ENCODE results near the gene EIF2B5.

EIF2B5 gene

GRCh38 chr3:184165543-184165942, 30.4 kb downstream of the EIF2B5 start:
- no peak for DNase-seq (ENCODE audit: low read depth)
- no peak for TF ChIP-seq CTCF (conservative IDR thresholded peaks at IDR 0.05; ENCODE audit: low read length)
- no peak overlapping the region for H3K4me3 ChIP-seq (ENCODE audit: low read length)

GRCh38 chr3:184166671-184167070, 31.5 kb downstream of the EIF2B5 start:
- no peak overlapping the region for H3K4me3 ChIP-seq (ENCODE audit: low read length)
- no peak for DNase-seq (ENCODE audit: low read depth)
- no peak for TF ChIP-seq CTCF (conservative IDR thresholded peaks at IDR 0.05; ENCODE audit: low read length)

GRCh38 chr3:184167786-184168185, 32.6 kb downstream of the EIF2B5 start:
- DNase-seq (ENCODE audit: low read depth): no peak
- no peak for TF ChIP-seq CTCF (conservative IDR thresholded peaks at IDR 0.05; ENCODE audit: low read length)
- no peak overlapping the region for H3K4me3 ChIP-seq (ENCODE audit: low read length)

- DNase-seq (ENCODE audit: low read depth): peak; percentile 62
- TF ChIP-seq CTCF (conservative IDR thresholded peaks at IDR 0.05; ENCODE audit: low read length): no peak
- no peak overlapping the region for H3K4me3 ChIP-seq (ENCODE audit: low read length)
Measured at GRCh38 chr3:184168363-184169120, 33.4 kb downstream of the EIF2B5 start.

- DNase-seq (ENCODE audit: low read depth): no peak
- H3K4me3 ChIP-seq (ENCODE audit: low read length): no peak overlapping the region
- no peak for TF ChIP-seq CTCF (conservative IDR thresholded peaks at IDR 0.05; ENCODE audit: low read length)
Measured at GRCh38 chr3:184169896-184170875, 35.0 kb downstream of the EIF2B5 start.

GRCh38 chr3:184171562-184171961, 36.4 kb downstream of the EIF2B5 start:
- no peak overlapping the region for H3K4me3 ChIP-seq (ENCODE audit: low read length)
- no peak for TF ChIP-seq CTCF (conservative IDR thresholded peaks at IDR 0.05; ENCODE audit: low read length)
- no peak for DNase-seq (ENCODE audit: low read depth)

Data from AG10803 (cell line).